Activated T-helper 1 cell treated with Interleukin-2 at 50 U/mL for 16 hours (primary cell): Measurements from ENCODE around the gene USF3.

Experiments used
- DNase-seq: peaks from one replicate; pipeline ENCODE4 v3.0.0-alpha.2; 2020; ENCODE audit warnings: low read depth

USF3 gene

GRCh38 chr3:113607219-113607596, 89.2 kb downstream of the USF3 start:
- no peak for DNase-seq

- DNase-seq, result no peak
Measured at GRCh38 chr3:113606539-113607218, 89.8 kb downstream of the USF3 start.

GRCh38 chr3:113602836-113603235, 93.6 kb downstream of the USF3 start:
- DNase-seq, result no peak

GRCh38 chr3:113602256-113602655, 94.2 kb downstream of the USF3 start:
- DNase-seq, result no peak

GRCh38 chr3:113601240-113601639, 95.2 kb downstream of the USF3 start:
- no peak for DNase-seq

- DNase-seq, result no peak
Measured at GRCh38 chr3:113600418-113601182, 95.8 kb downstream of the USF3 start.
